HG03159 (cell line): ENCODE data around the gene MS4A8.
"Not testable (repeated sequence)": the region's sequence is repeated elsewhere in the genome, so short reads cannot be mapped to it uniquely, and the experiment has no call there.

ENCODE experiments used
- ATAC-seq: cut with Tn5 transposase; IDR thresholded peaks from one replicate; pipeline ENCODE4 v1.9.1; 2021; ENCODE audit warnings: mild to moderate bottlenecking, moderate library complexity; ENCODE audit not compliant: unreplicated experiment

Gene MS4A8

DNA sequence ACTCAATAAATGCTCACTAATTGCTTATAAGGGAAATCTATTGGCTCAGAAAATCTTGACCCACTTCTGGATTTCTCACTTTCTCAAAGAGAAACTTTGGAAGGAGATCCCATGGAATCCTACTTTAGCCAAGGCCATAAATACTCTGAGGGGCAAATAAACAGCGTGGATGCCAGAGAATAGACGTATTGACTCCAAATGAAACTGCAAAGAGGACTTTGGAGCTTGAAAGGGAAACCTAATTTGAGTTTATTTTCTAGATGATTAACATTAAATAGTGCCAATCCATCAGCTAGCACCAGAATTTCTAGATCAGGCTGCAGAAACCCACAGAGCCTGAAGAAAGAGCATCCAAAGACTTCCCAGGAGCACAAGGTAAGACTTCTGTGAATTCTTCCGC is 25.0 kb downstream of the MS4A8 start, which contains the start of gene MS4A18:
MS4A18 (plus strand) TSS at position 301 of the 400 bp plus-strand sequence.
- ATAC-seq, result no peak

DNA sequence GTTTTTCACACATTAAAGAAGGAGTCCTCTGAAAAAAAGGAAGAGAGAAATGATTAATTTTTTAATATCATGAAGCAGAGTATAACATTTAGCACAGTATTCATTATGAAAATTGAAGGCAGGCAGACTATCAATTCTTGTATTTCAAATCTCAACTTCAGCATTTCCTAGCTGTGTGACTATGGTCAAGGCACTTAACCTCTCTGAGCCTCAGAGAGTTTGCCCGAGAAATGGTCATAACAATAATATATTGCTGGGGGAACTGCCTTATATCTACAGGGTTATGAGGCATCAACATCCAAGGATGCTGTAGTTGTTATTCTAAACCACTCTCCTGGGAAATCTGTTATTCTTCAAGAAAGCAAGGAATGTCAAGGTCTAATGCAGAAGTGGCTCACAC is 26.2 kb downstream of the MS4A8 start:
- ATAC-seq, result no peak

DNA sequence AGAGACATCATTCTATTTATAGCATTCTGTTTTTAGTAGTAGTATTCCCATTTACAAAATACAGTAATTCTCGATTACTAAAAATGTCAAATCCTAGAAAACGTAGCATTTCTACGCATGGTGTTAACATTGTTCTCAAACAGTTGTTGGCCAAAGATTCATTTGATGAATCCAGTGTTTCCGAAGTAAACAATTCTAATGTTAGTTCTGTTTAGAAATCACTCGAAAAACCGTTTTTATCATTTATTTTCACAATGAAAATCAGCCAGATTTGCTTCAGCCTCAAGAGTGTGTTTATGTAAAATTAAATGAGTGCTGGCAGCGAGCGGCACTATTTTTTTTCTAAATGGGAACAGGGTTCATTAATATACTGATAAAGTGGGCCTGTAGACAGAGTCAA is 32.2 kb downstream of the MS4A8 start:
- ATAC-seq, result no peak

- no peak for ATAC-seq
Observed at GRCh38 chr11:60734279-60734678, 34.9 kb downstream of the MS4A8 start.

DNA sequence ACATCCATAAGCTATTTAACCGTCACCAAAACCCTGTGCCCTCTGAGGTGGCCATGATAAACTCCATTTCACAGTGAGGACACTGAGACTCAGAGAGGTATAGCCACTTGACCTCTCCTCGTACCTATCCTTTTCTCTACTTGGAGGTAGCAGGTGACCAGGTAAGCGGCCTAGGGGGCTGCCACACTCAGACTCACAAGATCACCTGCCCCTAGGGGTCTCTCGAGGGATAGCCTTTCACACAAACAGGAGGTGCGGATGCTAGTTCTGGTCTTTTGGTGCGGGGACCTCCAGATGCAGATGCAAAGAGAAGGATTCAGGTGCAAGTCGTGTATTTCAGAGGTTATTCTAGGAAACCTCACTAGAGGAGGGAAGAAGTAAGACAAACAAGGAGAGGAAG is 39.7 kb downstream of the MS4A8 start:
- ATAC-seq, result no peak

GRCh38 chr11:60740573-60740972 is 41.2 kb downstream of the MS4A8 start:
- ATAC-seq, result no peak

DNA sequence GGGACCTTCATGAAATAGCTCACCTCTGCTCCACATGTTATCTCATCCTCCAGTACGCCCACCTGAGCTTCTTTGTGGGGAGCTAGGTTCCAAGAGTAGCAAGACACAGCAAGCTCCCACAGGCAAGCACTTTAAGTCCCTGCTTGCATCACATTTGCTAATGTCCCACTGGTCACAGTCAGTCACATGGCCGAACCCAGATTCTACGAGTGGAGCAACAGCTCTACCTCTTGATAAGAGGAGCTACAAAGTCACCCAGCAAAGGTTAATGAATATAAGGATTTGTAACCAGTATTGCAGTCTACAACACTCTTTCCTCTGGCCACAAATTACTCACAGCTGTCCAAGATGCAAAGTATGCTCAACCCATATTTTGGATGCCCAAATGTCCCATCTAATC is 42.0 kb downstream of the MS4A8 start:
- no peak for ATAC-seq

GRCh38 chr11:60743058-60743457 is 43.6 kb downstream of the MS4A8 start:
- no peak for ATAC-seq

- no peak for ATAC-seq
Observed at GRCh38 chr11:60744114-60744513, 44.7 kb downstream of the MS4A8 start.

DNA sequence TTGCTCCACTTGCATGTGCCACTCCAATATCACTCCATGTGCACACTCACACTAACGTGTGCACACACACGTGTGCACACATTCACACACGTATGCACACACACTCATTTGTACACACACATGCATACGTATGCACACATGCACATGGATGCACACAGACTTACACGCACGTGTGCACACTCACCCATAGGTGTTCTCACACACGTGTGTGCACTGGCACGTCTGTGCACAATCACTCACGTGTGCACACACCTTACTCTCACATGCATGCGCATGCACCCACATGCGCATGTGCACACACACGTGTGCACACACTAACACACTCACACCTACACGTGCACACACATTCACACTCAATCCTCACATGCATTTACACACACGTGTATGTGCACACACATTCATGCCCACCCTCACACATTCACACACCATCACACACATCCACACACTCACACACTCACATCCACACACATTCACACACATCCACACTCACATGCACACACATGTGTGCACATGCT is 48.0 kb downstream of the MS4A8 start:
- ATAC-seq, result no peak

DNA sequence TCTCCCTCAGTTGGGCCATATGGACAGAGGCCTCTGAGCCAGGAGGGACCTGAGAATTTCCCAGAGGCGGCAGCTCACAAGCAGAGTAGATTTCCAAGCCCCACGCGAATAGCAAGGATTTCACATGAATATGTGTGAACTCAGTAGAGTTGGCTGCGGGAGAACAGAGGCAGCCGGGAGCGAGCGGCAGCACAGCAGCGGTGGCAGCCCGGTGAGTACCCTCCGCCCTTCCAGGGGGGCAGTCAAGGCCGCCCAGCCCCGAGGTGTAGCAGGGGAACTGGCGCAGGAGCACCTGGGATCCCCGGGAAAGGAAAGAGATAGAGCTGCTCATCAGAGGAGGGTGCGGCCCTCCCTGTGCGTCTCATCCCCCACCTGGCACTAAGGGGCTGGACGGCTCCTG is 48.8 kb downstream of the MS4A8 start:
- ATAC-seq, result no peak

DNA sequence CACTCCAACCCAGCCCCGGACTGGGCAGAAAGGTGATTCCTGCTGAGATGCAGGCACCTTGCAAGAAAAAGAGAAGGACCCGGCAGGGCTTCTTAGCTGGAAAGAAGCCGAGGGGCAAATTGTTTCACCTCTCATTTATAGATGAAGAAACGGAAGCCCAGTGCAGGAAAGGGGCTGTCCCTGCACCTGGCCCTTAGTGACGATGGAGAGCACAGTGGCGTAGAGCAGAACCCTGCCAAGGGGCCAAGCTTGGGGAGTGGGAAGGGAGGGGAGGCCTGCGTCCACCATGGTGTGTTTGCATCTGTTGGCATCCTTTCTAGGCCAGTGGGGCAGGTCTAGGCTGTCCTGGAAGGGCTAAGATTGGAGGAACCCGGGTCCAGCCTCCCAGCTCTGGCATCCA is 49.4 kb downstream of the MS4A8 start:
- ATAC-seq, result no peak

DNA sequence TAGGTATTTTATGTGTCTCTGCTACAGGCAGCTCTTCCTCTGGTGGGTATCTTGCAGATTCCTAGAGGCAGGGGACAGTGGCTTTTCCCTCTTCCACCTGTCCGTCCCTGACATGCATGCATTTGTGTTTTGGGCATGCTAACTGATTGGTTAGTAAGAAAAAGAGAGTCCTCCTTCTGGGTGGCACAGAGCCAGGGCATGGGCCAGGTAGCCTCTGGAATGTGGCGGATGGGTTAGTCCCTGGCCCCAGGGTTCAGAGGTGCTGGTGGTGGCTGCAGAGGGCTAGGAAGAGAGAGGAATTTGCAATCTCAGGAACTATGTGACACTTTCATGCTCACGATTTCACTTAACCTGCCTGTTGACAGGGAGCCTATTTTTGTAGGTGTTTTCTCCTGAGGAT is 51.5 kb downstream of the MS4A8 start:
- no peak for ATAC-seq

- ATAC-seq, result no peak
Observed at GRCh38 chr11:60753309-60753708, 53.9 kb downstream of the MS4A8 start.

DNA sequence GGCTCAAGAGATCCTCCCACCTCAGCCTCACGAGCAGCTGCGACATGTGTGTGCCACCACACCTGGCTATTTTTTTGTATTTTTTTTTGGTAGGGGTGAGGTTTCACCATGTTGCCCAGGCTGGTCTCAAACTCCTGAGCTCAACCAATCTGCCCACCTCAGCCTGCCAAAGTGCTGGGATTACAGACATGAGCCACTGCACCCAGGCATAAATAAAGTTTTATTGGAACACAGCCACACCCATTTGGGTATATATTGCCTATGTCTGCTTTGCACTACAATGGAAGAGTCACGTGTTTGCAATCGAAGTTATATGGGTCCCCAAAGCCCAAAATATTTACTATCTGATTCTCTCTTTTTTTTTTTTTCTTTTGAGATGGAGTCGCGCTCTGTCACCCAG is 55.5 kb downstream of the MS4A8 start:
- ATAC-seq, result no peak

DNA sequence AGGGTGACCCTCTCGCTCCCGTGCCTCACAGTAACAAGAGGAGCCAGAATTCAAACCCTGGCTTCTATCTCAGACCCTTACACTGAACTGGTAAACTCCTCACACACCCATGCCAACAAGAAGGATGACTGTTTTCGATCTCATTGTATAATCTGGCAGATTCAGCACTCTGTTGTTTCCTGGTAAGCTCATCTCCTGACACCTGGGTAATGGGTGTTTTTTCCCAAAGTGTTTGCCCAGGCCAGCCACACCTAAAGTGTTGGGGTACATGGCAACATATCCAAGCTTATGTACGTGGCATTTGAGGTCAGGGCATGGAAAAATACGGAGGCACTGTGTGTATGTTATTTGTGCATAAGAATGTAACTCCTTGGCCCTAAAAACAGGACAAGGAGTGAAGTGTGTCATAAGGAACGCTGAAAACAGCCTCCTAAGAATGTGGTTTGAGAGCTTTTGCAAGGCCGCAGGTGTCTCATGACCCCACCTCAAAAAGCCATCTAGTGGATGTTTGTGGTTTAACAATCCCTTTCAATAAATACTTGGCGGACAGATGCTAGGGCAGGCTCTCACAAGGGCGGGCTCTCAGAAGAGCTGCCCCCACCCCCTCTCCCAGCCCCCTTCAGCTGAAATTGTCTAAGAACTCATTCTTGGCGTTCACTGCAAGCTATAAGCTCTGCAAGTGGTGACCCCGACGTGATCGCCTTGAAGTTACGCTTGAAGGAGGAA is 57.1 kb downstream of the MS4A8 start, which contains the start of gene MS4A15:
MS4A15 (plus strand) TSS at position 561 of the 726 bp plus-strand sequence. CDS start 6,867 bp downstream, outside the sequence.
- no peak for ATAC-seq

DNA sequence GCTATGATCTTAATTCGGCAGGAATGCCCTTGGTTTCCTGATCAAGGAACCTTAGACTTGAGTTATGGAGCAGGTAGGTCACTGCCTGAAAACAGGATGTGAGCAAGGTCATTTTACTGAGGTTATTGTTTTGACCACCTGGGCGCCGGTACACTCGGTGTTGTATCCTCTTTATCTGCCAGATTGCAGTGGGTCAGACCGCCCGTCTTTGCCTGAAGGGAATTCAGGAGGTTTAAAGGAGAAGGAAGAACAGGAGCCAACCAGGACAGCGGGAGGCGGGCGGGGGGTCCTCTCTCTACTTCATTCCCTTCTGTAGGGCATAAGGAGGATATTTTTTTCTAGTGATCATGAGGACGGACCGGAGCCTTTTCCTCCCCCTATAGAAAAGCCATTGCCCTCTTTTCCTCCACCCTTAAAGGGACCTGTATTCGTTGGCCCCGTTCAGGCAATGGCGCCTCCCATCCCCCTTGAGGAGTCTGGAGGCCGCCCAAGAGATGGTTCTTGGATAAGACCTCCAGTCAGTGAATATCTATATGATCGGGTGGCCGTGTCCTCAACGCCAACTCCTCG is 57.9 kb downstream of the MS4A8 start:
- no peak for ATAC-seq

DNA sequence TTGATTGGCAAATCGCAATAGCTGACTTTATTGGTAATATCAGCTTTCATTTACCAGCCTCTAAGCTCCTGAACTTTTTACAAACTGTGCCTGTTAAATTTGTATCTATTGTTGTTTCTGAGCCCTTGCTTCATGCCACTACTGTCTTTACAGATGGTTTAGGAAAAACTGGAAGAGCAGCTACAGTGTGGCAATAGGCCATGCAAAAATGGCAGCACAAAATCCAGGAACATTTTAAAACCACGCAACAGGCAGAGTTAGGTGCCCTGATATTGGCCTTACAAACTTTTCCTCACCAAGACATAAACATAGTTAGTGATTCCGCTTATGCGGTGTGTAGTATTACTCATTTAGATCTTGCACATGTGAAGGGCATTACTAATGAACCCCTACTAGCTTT is 59.3 kb downstream of the MS4A8 start:
- ATAC-seq, result not testable (repeated sequence)

GRCh38 chr11:60759438-60760225 is 60.2 kb downstream of the MS4A8 start:
- not testable (repeated sequence) for ATAC-seq

DNA sequence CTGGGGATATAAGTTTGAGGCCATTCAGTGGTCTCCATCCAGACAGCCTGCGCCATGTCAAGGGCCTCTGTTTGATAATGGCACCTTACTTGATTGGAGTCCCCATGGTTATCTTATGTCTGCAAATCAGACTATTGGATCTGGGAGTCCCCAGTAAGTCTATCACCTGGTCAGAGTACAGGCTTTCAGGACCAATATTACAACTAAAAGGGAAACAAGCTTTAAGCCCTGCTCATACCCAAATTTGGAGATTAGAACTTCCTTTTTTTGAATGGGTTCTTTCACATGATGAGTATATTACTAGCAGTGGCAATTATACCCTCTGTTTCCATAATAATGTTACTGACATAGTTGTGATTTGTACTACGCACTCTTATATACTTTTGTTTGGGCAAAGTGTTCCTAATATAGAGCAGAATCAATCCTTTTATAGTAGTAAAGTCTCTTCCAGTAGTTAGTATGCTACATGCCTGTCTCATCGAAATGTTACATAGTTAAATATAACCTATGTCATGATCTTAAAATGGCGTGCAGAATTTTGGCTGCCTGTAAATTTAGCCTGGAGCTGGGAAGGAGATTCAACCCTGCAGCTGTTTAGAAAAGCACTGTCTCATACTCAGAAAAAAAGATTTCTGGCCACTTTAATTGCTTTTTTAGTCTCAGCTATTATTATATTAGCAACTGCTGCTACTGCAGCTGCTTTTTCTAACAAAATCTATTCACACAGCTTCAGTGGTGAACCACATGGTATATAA is 62.2 kb downstream of the MS4A8 start:
- ATAC-seq, result no peak
